Measurements from ENCODE around the gene RAET1G. TPM values are rescaled to one million over a fixed set of nuclear protein-coding genes. Genes with fewer than 3 reads are reported as not detected.

Gene RAET1G
- total and polyA plus RNA-seq, 9 of the 15 experiments (the other 6 are each of a cell fraction or from before 2014, with no cell fraction given): 0.11 TPM; not detected in 8

DNA sequence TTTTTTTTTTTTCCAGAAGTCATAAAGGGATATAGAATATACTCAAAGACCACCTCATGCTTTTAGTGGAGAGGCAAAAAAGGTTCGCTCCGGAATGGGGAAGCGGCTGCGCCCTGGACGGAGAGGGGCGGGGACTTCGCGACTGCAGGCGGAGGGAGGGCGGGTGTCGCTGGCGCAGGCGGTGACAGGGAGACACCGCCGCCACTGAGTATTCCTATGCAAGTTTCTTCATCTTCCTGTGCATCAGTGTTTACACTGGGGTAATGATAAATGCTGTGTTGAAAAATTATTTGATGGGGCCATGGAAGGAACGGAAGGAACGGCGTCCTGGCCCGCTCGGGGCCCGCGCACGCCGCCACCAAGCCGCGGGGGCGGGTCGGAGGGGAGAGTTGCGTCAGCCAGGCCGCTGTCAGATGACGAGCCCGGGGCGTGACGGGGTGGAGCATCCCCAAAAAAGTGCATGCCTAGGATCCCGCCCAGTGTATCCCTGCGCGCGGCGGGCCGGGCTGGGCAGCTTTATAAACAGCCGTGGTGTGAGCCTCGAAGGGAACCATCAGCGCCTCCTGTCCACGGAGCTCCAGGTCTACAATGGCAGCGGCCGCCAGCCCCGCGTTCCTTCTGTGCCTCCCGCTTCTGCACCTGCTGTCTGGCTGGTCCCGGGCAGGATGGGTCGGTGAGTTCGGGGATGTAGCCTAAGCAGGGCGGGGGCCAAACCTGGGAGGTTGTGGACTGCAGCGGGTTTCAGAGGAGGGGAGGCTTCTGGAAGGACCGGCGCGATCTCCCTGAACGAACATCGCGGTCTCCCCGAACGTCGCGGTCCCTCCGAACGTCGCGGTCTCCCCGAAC is 40.8 kb upstream of the RAET1G start, which contains the start of gene ULBP1 (continued):
- TF ChIP-seq ZNF79 (CRISPR knock-in tag; IDR thresholded peaks at IDR 0.05; ENCODE audit: low read depth) (no peak), NFIX (CRISPR knock-in tag; IDR thresholded peaks at IDR 0.05; ENCODE audit: low read depth) (no peak), CBX2 (IDR thresholded peaks at IDR 0.05; ENCODE audit: insufficient read depth, low read length, poor library complexity, severe bottlenecking) (no peak), HDAC1 (IDR thresholded peaks at IDR 0.05) (peak in 1 of 2 experiments; percentile 87; a peak in 2 of 4 replicates), DNMT1 (IDR thresholded peaks at IDR 0.05) (no peak), EGR1 (conservative IDR thresholded peaks at IDR 0.05) (peak; percentile 96), LCOR (CRISPR knock-in tag; IDR thresholded peaks at IDR 0.05) (peak; percentile 100), CTBP1 (IDR thresholded peaks at IDR 0.05; ENCODE audit: borderline replicate concordance) (peak; percentile 98), ZNF780A (CRISPR knock-in tag; IDR thresholded peaks at IDR 0.05) (no peak), BRD4 (IDR thresholded peaks at IDR 0.05) (peak; percentile 73; the same call in 1 of the 2 replicates), PHB2 (IDR thresholded peaks at IDR 0.05; ENCODE audit: low read depth) (no peak), MCM7 (IDR thresholded peaks at IDR 0.05) (no peak), ZC3H8 (IDR thresholded peaks at IDR 0.05) (no peak), TAL1 (IDR thresholded peaks at IDR 0.05) (0 out of 2 replicates have a peak, but pooled peaks have one; percentile 4), MTA2 (IDR thresholded peaks at IDR 0.05; ENCODE audit: low read depth) (no peak), NUFIP1 (IDR thresholded peaks at IDR 0.05; ENCODE audit: partially characterized antibody) (no peak), HIVEP1 (CRISPR knock-in tag; IDR thresholded peaks at IDR 0.05) (no peak), TAF9B (IDR thresholded peaks at IDR 0.05; ENCODE audit: partially characterized antibody) (peak; percentile 33), ZNF217 (CRISPR knock-in tag; IDR thresholded peaks at IDR 0.05) (no peak)
- TF ChIP-seq, protein P1, sequence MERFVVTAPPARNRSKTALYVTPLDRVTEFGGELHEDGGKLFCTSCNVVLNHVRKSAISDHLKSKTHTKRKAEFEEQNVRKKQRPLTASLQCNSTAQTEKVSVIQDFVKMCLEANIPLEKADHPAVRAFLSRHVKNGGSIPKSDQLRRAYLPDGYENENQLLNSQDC (CRISPR knock-in tag; IDR thresholded peaks at IDR 0.05): no peak
- TF ChIP-seq, protein P2, sequence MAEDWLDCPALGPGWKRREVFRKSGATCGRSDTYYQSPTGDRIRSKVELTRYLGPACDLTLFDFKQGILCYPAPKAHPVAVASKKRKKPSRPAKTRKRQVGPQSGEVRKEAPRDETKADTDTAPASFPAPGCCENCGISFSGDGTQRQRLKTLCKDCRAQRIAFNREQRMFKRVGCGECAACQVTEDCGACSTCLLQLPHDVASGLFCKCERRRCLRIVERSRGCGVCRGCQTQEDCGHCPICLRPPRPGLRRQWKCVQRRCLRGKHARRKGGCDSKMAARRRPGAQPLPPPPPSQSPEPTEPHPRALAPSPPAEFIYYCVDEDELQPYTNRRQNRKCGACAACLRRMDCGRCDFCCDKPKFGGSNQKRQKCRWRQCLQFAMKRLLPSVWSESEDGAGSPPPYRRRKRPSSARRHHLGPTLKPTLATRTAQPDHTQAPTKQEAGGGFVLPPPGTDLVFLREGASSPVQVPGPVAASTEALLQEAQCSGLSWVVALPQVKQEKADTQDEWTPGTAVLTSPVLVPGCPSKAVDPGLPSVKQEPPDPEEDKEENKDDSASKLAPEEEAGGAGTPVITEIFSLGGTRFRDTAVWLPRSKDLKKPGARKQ (CRISPR knock-in tag; IDR thresholded peaks at IDR 0.05): peak; percentile 98; the same call in 1 of the 2 replicates
- TF ChIP-seq, protein P3, sequence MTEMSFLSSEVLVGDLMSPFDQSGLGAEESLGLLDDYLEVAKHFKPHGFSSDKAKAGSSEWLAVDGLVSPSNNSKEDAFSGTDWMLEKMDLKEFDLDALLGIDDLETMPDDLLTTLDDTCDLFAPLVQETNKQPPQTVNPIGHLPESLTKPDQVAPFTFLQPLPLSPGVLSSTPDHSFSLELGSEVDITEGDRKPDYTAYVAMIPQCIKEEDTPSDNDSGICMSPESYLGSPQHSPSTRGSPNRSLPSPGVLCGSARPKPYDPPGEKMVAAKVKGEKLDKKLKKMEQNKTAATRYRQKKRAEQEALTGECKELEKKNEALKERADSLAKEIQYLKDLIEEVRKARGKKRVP (CRISPR knock-in tag; IDR thresholded peaks at IDR 0.05): peak; percentile 100
- TF ChIP-seq, protein P4, sequence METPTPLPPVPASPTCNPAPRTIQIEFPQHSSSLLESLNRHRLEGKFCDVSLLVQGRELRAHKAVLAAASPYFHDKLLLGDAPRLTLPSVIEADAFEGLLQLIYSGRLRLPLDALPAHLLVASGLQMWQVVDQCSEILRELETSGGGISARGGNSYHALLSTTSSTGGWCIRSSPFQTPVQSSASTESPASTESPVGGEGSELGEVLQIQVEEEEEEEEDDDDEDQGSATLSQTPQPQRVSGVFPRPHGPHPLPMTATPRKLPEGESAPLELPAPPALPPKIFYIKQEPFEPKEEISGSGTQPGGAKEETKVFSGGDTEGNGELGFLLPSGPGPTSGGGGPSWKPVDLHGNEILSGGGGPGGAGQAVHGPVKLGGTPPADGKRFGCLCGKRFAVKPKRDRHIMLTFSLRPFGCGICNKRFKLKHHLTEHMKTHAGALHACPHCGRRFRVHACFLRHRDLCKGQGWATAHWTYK (CRISPR knock-in tag; IDR thresholded peaks at IDR 0.05): no peak
- TF ChIP-seq, protein P5, sequence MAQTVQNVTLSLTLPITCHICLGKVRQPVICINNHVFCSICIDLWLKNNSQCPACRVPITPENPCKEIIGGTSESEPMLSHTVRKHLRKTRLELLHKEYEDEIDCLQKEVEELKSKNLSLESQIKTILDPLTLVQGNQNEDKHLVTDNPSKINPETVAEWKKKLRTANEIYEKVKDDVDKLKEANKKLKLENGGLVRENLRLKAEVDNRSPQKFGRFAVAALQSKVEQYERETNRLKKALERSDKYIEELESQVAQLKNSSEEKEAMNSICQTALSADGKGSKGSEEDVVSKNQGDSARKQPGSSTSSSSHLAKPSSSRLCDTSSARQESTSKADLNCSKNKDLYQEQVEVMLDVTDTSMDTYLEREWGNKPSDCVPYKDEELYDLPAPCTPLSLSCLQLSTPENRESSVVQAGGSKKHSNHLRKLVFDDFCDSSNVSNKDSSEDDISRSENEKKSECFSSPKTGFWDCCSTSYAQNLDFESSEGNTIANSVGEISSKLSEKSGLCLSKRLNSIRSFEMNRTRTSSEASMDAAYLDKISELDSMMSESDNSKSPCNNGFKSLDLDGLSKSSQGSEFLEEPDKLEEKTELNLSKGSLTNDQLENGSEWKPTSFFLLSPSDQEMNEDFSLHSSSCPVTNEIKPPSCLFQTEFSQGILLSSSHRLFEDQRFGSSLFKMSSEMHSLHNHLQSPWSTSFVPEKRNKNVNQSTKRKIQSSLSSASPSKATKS (CRISPR knock-in tag; IDR thresholded peaks at IDR 0.05): no peak
